PC-9 (cell line): ENCODE measurements around the gene KRT35. TPM values are rescaled to one million over a fixed set of nuclear protein-coding genes. Genes with fewer than 3 reads are reported as not detected.

Experiments
- BruUV-seq: library from RNA; stranded (reverse); fragments of 400-500 nt; replicated peaks from 2 replicates; lab custom pipeline; 2021; lab: Mats Ljungman, UMichigan
- CTCF ChIA-PET: fragments of 300-600 bp; sonication (Branson Sonifier 250); formaldehyde crosslinking; loops from one replicate; lab custom pipeline; 2022; ENCODE audit warnings: antibody characterized with exemption; lab: Charles Lee
- POLR2A ChIA-PET: fragments of 300-600 bp; sonication (Branson Sonifier 250); formaldehyde crosslinking; loops from one replicate; lab custom pipeline; 2022; ENCODE audit warnings: antibody characterized with exemption; ENCODE audit not compliant: unreplicated experiment; lab: Charles Lee
- DNase-seq, 2 experiments: peaks; one replicate each; pipeline versions ENCODE4 v3.0.0 to v3.0.0-alpha.2; 2015 to 2022; ENCODE audit warnings: mixed read lengths in 1 of 2
- H2AFZ ChIP-seq: fragments of 200-600 bp; sonication (generic); 2 replicates; pipeline ENCODE4 v1.8.1; 2017; ENCODE audit warnings: antibody characterized with exemption
- H3F3A ChIP-seq: fragments of 200-600 bp; sonication (generic); 2 replicates; pipeline ENCODE4 v1.8.1; 2017; ENCODE audit warnings: antibody characterized with exemption, mild to moderate bottlenecking, low read depth; ENCODE audit not compliant: insufficient read depth
- H3K27ac ChIP-seq: fragments of 200-600 bp; sonication (generic); 2 replicates; pipeline ENCODE4 v1.6.1; 2016; ENCODE audit warnings: mixed run types
- H3K27me3 ChIP-seq: fragments of 200-600 bp; sonication (generic); 2 replicates; pipeline ENCODE4 v1.6.1; 2016; ENCODE audit warnings: low read depth, mixed run types; ENCODE audit not compliant: insufficient read depth
- H3K36me3 ChIP-seq: fragments of 200-600 bp; sonication (generic); 2 replicates; pipeline ENCODE4 v1.6.1; 2016; ENCODE audit warnings: low read depth, mixed run types
- H3K4me1 ChIP-seq: fragments of 200-600 bp; sonication (generic); replicated peaks from 2 replicates; pipeline ENCODE4 v1.6.1; 2016; ENCODE audit warnings: mixed run types; ENCODE audit not compliant: insufficient read depth
- H3K4me2 ChIP-seq: fragments of 200-600 bp; sonication (generic); 2 replicates; pipeline ENCODE4 v1.6.1; 2017; ENCODE audit warnings: mixed run types
- H3K4me3 ChIP-seq: fragments of 200-600 bp; sonication (generic); 2 replicates; pipeline ENCODE4 v1.6.1; 2016; ENCODE audit warnings: mixed run types
- H3K79me2 ChIP-seq: fragments of 200-600 bp; sonication (generic); 2 replicates; pipeline ENCODE4 v1.6.1; 2017; ENCODE audit warnings: low read depth, mixed run types
- H3K9me2 ChIP-seq: fragments of 200-600 bp; sonication (generic); 2 replicates; pipeline ENCODE4 v1.8.1; 2017; ENCODE audit warnings: mild to moderate bottlenecking; ENCODE audit not compliant: insufficient read depth
- H3K9me3 ChIP-seq: fragments of 200-600 bp; sonication (generic); 2 replicates; pipeline ENCODE4 v1.8.1; 2016; ENCODE audit warnings: low read depth; ENCODE audit not compliant: insufficient read depth
- H4K20me1 ChIP-seq: fragments of 200-600 bp; sonication (generic); 2 replicates; pipeline ENCODE4 v1.8.1; 2017; ENCODE audit not compliant: insufficient read depth
- EZH2 ChIP-seq: fragments of 200-600 bp; sonication (generic); IDR thresholded peaks from 2 replicates; pipeline ENCODE4 v1.8.0; 2017; ENCODE audit warnings: antibody characterized with exemption, low read depth
- intact Hi-C: fragments of 100-400 bp; cut with micrococcal nuclease; formaldehyde crosslinking; loops from one replicate; pipeline ENCODE4 v1.10.0; 2022; ENCODE audit not compliant: unreplicated experiment
- microRNA-seq: library from miRNA; unstranded; fragments of <30 nt; microRNA quantifications from one replicate; pipeline ENCODE4 v1.2.0, GENCODE V29; 2021; ENCODE audit warnings: borderline number of aligned reads, borderline replicate concordance
- total RNA-seq: library from RNA; stranded (reverse); gene quantifications from 2 replicates; pipeline ENCODE4 v1.2.3, GENCODE V29; 2021
- TF ChIP-seq, protein P1 (sequence below): fragments of 200-600 bp; sonication (generic); conservative IDR thresholded peaks from 2 replicates; pipeline ENCODE4 v1.6.1; 2017; ENCODE audit warnings: mixed run types, antibody characterized with exemption, mild to moderate bottlenecking, moderate library complexity

The KRT35 gene
- total RNA-seq, 1 experiment from 2014 or later, result not detected

GRCh38 chr17:41429667-41430066 lies 51.3 kb downstream of the KRT35 start:
- Histone ChIP-seq H3K9me2 (no peaks in the 10 kb centered on the region), H3K79me2 (no peaks in the 10 kb centered on the region), H3K27ac (no peak overlapping the region), H3K36me3 (no peaks in the 10 kb centered on the region), H4K20me1 (no peaks in the 10 kb centered on the region), H3K9me3 (no peaks in the 10 kb centered on the region), H3K4me1 (0 out of 2 replicates have a peak, but pooled peaks cover 9% of the 10 kb centered on the region), H3K4me3 (no peak overlapping the region), H2AFZ (no peak overlapping the region), H3F3A (no peaks in the 10 kb centered on the region), H3K4me2 (no peak overlapping the region), H3K27me3 (no peaks in the 10 kb centered on the region)
- TF ChIP-seq EZH2, result no peak
- TF ChIP-seq, protein P1, sequence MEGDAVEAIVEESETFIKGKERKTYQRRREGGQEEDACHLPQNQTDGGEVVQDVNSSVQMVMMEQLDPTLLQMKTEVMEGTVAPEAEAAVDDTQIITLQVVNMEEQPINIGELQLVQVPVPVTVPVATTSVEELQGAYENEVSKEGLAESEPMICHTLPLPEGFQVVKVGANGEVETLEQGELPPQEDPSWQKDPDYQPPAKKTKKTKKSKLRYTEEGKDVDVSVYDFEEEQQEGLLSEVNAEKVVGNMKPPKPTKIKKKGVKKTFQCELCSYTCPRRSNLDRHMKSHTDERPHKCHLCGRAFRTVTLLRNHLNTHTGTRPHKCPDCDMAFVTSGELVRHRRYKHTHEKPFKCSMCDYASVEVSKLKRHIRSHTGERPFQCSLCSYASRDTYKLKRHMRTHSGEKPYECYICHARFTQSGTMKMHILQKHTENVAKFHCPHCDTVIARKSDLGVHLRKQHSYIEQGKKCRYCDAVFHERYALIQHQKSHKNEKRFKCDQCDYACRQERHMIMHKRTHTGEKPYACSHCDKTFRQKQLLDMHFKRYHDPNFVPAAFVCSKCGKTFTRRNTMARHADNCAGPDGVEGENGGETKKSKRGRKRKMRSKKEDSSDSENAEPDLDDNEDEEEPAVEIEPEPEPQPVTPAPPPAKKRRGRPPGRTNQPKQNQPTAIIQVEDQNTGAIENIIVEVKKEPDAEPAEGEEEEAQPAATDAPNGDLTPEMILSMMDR, result no peak
- ChIA-PET POLR2A (no interaction called here), CTCF (no interaction called here)
- intact Hi-C loops, result no loop called here
- BruUV-seq, result no TSS peak
- DNase-seq, result no peak

- Histone ChIP-seq H3K4me2 (no peak overlapping the region), H4K20me1 (no peaks in the 10 kb centered on the region), H3F3A (no peaks in the 10 kb centered on the region), H3K4me3 (no peak overlapping the region), H3K9me3 (no peaks in the 10 kb centered on the region), H3K4me1 (0 out of 2 replicates have a peak, but pooled peaks cover 9% of the 10 kb centered on the region), H3K79me2 (no peaks in the 10 kb centered on the region), H3K27ac (no peak overlapping the region), H2AFZ (no peak overlapping the region), H3K27me3 (no peaks in the 10 kb centered on the region), H3K36me3 (no peaks in the 10 kb centered on the region), H3K9me2 (no peaks in the 10 kb centered on the region)
- TF ChIP-seq, protein P1, result no peak
- no peak for TF ChIP-seq EZH2
- POLR2A ChIA-PET, result no interaction called here
- BruUV-seq, result no TSS peak
- no peak for DNase-seq
- intact Hi-C loops, result no loop called here
- CTCF ChIA-PET, result no interaction called here
These were observed 52.2 kb downstream of the KRT35 start for GRCh38 chr17:41428591-41429291.

Small RNA genes within 50 kb of the gene (microRNA-seq; reads per million reads assigned to microRNA genes)
- not detected for gene MIR6510

Other genes with a start within 250 kb of the KRT35 start
- gene KRTAP9-3, start 248.7 kb downstream of the KRT35 start, total RNA-seq, result not detected in 2 replicates
- gene KRTAP9-8, start 243.2 kb downstream of the KRT35 start, total RNA-seq, result not detected in 2 replicates
- gene KRTAP9-4, start 231.5 kb downstream of the KRT35 start, total RNA-seq, result not detected in 2 replicates
- not detected in 2 replicates for gene KRTAP9-9, start 225.8 kb downstream of the KRT35 start, total RNA-seq
- gene KRTAP9-6, start 215.8 kb downstream of the KRT35 start, total RNA-seq, result not detected in 2 replicates
- not detected in 2 replicates for gene KRTAP9-7, start 205.5 kb downstream of the KRT35 start, total RNA-seq
- not detected in 2 replicates for gene KRTAP29-1, start 178.3 kb downstream of the KRT35 start, total RNA-seq
- not detected in 2 replicates for gene KRTAP16-1, start 171.8 kb downstream of the KRT35 start, total RNA-seq
- not detected in 2 replicates for gene KRTAP17-1, start 165.4 kb downstream of the KRT35 start, total RNA-seq
- not detected in 2 replicates for gene KRT33A, start 130.3 kb downstream of the KRT35 start, total RNA-seq
- not detected in 2 replicates for gene KRT33B, start 111.3 kb downstream of the KRT35 start, total RNA-seq
- 0.45 and 1.4 TPM in 2 replicates for gene KRT34, start 98.8 kb downstream of the KRT35 start, total RNA-seq
- not detected in 2 replicates for gene KRT31, start 83.5 kb downstream of the KRT35 start, total RNA-seq
- not detected in 2 replicates for gene KRT37, start 56.6 kb downstream of the KRT35 start, total RNA-seq
- not detected in 2 replicates for gene KRT38, start 40.2 kb downstream of the KRT35 start, total RNA-seq
- gene KRT32, start 13.8 kb downstream of the KRT35 start, total RNA-seq, result not detected in 2 replicates
- not detected in 2 replicates for gene KRT36, start 8.8 kb upstream of the KRT35 start, total RNA-seq
- 606 and 1,548 TPM in 2 replicates for gene KRT13, start 24.5 kb upstream of the KRT35 start, total RNA-seq
- 41.9 and 49.9 TPM in 2 replicates for gene KRT15, start 37.7 kb upstream of the KRT35 start, total RNA-seq
- 1,811 and 2,277 TPM in 2 replicates for gene KRT19, start 47.2 kb upstream of the KRT35 start, total RNA-seq
- 0.55 and 0.73 TPM in 2 replicates for gene KRT9, start 90.9 kb upstream of the KRT35 start, total RNA-seq
- gene KRT14, start 105.7 kb upstream of the KRT35 start, total RNA-seq, result 2.2 and 2.5 TPM in 2 replicates
- gene KRT16, start 131.6 kb upstream of the KRT35 start, total RNA-seq, result 41.7 and 53.5 TPM in 2 replicates
- 29.0 and 80.8 TPM in 2 replicates for gene KRT17, start 143.4 kb upstream of the KRT35 start, total RNA-seq
- 775 and 874 TPM in 2 replicates for gene EIF1, start 207.7 kb upstream of the KRT35 start, total RNA-seq
- 0.87 TPM in 1 of 2 replicates, not detected in the other for gene GAST, start 231.2 kb upstream of the KRT35 start, total RNA-seq